HG03460 (cell line): ENCODE data around the gene MUC13.

Experiments used
- ATAC-seq: cut with Tn5 transposase; IDR thresholded peaks from one replicate; pipeline ENCODE4 v1.9.1; 2021; ENCODE audit not compliant: unreplicated experiment

Gene MUC13

DNA sequence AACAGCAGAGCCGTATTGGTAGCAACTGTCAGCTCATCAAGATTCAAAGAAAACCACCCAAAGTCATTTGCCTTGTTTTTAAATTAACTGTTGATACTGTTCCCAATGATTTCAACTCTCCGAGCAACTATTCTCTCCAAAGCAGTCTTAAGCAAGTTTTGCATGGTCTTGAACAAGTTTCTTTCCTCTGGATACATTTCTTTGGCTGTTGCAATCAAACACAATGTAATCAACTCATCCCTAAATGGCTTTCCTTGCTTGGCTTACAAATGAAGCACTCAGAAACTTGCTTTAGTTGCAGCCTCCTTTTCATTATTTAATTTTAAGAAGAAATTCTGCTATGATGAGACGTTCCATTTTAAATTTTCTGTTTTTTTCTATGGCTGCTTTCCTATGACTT is 15.5 kb upstream of the MUC13 start:
- ATAC-seq: no peak

DNA sequence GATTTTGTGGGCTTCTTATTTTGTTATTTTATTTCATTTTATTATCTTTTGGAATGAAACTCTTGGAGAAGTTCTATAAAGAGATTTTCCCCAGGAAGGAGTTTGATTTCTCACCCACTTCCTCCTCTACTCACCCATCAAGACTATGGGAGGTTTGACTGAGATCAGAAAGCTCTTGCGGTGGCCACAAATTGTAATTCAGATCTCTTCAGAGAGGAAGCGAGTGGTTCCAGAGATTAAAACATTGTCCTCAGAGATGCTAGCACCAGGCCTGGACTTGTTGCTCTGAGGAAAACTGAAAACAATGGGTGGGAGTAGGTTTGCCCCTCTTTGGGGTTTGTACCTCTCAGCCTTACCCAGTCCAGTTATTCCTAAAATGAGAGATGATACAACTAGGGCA is 8.1 kb upstream of the MUC13 start:
- ATAC-seq: no peak

DNA sequence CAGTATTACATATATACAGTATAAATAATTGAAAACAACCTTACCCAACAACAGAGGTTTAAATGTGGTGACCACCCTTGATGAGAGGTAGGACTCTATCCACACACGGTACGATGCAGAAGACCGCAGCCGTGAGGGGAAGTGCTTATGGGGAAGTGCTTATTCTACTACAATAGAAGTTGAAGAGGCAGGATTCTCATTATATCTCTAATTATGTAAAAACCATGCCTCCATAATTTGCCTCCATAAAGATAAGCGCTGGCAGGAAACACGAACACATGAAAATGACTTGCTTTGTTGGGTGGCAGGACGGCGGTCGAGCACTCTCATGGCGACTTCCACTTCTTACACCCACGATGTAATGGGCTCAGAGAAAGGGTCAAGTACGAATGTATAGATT is 7.2 kb upstream of the MUC13 start:
- ATAC-seq: no peak

DNA sequence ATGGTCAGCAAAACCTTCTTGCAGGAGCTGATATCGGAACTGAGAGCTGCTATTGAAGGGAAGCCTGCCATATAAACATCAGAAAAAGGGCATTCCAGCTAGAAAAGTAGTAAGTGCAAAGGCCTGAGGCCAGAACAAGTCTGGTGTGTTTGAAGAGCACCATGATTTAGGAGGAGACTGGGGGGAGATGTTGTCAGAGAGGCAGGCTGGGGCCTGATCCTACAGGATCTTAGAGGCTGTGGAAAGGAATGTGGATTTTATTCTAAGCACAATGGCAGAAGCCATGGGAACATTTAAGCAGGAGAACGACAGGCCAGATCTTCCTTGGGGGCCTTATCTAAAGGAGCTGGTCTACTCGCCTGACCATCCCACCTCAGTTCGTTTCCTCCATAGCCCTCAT is 5.1 kb upstream of the MUC13 start:
- ATAC-seq: no peak

DNA sequence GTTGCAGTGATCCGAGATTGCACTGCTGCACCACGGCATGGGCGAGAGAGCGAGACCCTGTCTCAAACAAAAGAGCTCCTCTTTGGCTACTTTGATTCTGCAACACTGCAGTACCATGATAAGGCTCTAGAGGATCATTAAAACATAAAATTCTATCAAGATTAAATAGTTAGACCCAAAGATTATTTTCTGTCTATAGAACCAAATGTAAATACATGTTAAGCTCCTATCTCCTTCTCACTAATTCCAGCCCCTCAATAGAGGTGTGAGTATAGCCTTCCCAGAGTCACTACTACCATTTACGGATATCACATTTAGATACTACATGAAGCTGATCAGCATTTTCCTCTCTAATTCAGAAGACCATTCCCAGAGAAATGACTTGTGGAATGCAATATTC is 4.3 kb upstream of the MUC13 start:
- ATAC-seq: no peak

DNA sequence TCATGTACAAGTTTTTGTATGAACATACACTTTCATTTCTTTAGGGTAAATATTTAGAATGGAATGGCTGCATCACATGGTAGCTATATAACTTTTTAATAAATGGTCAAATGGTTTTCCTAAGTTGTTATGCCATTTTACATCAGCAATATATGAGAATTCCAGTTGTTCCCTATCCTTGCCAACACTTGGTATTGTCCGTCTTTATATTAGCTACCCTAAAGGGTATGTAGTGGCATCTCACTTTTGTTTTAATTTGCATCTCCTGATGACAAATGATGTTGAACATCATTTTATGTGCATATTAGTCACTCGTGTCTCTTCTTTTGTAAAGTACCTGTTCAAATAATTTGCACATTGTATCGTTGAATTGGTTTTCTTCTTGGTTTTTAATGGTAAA is 2.5 kb upstream of the MUC13 start:
- ATAC-seq: no peak

DNA sequence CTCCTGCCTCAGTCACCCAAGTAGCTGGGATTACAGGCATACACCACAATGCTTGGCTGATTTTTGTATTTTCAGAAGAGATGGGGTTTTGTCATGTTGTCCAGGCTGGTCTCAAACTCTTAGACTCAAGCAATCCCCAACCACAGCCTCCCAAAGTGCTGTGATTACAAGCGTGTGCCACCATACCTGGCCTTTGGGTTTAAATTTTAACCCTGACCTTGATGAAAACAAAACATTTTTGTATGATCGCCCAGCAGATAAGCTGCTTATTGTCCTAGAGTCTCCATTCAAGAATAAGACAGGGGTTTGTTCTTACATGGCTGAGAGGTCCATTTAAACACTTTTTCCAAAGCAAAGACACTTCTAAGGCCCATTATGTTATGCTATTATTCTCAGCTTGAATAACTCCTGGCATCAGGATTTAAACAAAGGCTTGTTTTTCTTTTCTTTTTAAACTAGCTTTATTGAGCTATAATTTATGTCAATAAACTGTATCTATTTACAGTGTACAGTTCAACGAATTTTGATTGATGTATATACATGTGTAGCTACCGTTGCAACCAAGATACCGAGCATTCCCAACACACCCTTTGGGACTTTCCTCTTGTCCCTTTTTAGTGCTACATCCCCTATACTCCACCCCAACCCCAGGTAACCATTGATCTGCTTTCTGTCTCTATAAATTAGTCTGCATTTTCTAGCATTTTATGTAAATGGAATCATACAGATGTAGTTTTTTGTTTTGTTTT is 1.4 kb upstream of the MUC13 start:
- ATAC-seq: no peak

DNA sequence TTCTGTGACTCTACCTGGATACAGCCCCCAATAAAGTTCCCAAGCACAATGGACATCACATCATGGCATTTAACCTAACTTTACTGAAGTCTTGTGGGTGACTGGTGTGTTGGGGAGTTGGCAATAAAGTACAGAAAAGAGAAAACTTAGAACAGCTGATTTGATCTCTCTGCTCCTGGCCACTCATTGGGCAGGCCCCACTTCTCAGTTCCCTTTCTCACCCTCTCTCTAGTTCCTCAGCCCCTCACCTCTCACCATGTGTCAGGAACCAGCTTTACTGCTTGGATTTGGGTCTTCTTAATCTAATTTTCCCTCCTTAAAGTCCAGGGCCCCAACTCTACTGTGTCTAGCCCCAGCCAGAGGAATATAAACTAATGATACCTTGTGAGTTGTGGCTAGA is 713 bp upstream of the MUC13 start:
- no peak for ATAC-seq

DNA sequence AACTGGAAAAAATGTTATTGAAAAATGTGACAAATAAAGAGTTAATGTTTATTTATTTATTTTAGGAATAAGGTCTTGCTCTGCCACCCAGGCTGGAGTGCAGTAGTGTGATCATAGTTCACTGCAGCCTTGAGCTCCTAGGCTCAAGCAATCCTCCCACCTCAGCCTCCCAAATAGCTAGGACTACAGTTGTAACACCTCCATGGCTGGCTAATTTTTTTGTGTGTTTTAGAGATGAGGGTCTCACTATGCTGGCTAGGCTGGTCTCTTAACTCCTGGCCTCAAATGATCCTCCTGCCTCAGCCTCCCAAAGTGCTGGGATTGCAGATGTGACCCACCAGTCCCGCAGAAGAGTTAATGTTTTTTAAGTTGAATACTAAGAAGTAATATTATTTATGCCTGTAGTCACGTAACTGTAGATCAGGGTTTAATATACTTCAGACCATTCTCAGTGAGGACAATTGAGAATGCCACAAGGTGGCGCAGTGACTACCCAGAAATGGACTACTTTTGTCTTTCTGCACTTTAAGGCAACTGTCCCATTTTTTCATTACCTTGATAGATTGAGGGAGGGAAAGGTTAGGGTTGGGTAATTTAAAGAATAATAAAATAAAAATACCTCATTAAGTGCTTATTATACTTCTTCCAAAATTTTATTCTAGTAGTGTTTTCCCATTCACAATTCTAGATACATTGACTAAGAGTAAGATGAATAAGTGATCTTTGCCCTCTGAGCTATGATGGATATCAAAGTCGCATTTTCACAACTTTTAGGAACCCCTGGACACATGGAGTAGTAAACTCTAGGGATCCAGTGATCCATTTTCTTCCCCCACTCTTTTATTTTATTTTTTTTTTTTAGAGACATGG is 6.0 kb downstream of the MUC13 start:
- no peak for ATAC-seq

DNA sequence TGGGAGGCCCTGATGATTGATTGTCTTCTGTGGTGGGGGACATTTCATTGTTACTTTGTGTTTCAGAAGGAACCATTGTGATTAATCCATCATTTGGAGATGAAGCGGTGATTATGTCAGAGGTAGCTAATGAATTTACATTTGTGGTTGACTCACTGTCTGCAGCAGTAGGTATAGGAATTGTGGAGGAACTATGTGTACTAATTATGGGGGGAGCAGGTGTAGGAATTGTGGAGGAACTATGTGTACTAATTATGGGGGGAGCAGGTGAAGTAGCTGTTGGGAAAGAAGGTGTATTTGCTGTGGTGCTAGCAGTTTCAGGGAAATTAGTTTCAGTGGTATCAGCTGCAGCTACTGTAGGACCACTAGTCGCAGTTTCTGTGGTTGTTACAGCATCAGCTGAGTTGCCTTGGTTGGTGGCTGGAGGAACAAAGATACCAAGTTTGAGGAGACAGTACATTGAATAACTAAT is 6.9 kb downstream of the MUC13 start:
- ATAC-seq: peak; percentile 66

DNA sequence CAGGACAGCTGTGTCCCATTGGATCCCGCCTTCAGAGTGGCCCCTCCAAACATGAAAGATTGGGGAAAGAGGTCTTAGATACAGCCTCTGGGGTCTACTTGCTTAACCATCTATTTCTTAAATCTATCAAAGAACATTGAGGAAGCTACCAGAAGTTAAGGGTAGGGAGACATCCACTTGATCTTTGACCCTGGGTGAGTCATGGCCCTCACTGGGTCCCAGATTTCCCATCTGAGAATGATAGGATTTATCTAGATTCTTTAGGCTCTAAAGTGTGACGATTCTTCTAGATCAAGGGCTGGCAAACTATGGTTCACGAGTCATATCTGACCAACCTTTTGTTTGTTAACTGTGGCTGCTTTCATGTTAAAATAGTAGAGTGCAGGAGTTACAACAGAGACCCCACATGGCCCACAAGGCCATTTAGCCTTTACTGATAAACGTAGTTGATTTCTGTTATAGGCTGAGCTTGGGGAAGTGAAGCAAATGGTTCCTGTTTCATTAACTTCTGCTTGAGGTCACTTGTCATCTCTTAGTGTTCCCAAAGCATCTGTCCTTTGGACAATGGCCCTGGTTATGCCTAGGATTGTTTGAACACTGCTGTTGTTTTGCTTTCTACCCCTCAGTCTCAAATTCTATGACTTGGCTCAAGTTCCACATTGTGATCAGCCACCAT is 8.0 kb downstream of the MUC13 start:
- no peak for ATAC-seq

DNA sequence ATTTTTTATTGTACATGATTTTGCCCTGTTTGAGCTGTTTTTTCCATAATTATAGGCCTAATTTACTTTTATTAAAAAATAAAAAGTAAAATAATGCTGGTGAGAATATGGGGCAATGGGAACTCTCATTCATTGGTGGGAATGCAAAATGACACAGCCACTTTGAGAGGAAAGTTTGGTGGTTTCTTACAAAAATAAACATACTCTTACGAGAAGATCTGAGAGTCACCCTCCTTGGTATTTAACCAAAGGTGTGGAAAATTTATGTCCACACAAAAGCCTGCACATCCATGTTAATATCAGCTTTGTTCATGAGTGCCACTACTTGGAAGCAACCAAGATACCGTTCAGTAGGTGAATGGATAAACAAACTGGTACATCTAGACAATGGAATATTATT is 9.8 kb downstream of the MUC13 start:
- no peak for ATAC-seq

DNA sequence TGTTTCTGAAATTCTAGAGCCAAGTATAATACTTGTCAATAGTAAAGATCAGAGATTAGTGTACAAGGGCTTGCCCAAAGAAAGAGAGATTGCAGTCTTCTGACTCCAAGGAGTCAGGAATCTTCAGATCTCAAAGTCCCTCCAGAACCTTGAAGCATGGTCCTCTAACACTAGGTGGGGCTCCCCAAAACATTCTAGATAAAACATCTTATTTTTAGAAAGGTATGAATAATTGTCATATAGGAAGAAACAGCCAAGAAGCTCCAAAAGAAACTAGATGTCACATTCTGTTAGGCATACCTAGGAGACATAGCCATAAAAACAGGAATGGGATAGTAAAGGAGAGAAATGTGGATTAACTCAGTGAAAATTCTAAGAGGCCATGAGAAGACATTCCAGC is 10.7 kb downstream of the MUC13 start:
- no peak for ATAC-seq

DNA sequence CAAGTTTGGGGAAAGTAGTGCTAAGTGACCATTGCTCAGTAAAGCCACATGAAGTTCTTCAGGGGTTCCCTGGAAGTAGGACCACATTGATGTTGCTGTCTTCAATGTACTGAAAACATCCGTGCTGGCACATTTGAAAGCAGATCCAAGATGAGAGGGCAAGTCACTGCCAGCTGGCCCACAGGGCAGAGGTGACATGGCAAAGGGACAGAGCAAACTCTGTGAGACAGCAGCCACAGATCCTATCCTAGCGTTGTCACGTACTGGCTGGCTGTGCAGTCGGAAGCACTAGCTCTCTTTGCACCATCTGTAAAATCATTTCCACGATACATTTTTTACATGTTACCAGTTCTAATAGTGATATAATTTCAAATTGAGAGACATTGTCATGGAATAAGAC is 13.8 kb downstream of the MUC13 start:
- no peak for ATAC-seq

DNA sequence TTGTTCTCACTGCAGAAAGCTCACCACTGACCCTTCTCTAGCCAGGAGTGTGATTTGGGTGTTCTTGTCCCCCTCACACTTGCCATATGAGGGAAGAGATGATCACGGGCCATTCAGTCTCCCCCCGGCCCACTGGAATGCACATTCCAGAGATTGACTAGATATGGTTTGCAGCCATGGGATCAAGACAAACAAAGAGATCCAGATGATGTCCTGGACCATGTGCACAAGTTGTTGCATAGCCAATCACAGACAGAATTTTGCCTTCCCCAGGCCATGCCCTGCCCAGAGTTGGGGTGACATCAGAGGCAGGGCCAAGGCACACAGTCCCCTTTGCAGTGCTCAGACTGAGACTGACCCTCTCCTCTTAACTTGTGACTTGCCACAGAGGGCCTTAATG is 14.8 kb downstream of the MUC13 start:
- no peak for ATAC-seq

DNA sequence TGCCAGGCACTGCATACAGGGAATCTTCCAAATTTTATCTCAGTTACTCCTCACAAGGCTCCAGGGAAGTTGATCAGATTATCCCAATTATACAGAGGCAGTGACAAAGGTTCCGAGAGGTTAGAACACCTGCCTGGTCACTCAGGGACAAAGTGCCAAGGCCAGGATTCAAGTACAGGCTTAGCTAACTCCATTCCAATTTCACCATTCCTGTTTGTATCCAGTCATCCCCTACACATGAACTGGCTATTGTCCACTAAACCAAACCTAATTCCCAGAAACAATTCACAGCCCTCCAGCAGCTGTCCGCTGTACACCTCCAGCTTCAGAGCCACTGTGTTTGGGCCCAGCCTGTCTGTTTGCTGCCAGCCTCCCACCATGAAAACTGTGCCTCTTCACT is 16.0 kb downstream of the MUC13 start:
- ATAC-seq: no peak

DNA sequence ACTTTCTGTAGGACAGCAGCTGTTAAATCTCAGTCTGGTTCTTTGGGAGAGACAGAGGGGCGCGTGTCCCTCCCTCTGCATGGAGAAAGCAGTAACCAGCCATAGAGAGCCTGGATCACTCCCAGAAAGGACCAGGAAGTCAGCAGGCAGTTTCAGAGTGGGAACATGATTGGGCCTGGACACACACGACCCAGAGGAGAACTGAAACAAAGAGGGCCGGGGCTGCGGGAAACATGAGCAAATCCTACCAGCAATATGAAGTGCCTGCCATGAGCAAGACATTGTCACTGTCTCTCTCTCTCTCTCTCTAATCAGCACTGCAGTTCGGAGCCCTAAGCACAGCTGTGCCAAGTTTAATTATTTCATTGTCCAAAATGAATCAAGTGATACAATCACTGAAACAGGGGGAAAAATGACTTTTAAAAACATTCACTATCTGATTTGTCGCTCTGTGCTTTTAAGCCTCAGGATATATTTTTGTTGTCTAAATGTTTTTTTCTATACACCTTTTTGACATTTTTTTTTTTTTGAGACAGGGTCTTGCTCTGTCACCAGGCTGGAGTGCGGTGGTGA is 17.6 kb downstream of the MUC13 start:
- ATAC-seq: no peak

DNA sequence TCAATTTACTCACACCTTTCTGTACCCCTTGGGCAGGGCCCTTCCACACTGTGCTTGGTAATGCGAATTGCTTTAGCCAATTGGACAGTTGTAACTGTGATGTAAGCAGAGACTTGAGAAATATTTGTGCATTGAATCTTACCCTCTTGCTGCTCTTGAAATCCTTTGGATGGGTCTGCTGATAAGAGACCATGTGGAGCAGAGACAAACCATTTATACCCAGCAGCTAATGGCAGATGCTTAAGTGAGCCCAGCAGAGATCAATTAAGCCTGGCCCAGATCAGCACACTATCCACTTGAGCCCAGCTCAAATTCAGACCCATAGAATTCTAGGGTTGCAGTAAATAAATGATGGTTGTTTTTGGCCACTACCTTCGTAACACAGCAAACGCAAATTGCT is 19.3 kb downstream of the MUC13 start:
- ATAC-seq: no peak

DNA sequence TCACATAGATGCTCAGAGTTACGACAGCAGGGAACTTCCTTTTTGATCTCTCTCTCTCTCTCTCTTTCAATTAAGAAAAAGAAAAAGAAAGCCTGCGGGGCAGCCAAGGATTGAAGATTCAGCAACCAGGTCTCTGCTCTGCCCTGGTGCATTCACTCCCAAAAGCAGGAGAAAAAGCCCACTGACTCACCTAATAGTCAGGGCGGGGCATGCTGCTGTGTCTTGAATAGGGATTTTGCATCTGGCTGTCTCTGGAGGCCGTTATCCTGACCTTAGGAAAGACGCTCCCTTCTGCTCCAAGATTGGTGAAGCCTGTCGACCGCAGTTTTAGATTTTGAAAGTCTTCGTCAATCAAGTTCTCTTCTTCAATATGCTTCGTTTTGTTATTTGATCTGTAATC is 26.6 kb downstream of the MUC13 start:
- no peak for ATAC-seq

DNA sequence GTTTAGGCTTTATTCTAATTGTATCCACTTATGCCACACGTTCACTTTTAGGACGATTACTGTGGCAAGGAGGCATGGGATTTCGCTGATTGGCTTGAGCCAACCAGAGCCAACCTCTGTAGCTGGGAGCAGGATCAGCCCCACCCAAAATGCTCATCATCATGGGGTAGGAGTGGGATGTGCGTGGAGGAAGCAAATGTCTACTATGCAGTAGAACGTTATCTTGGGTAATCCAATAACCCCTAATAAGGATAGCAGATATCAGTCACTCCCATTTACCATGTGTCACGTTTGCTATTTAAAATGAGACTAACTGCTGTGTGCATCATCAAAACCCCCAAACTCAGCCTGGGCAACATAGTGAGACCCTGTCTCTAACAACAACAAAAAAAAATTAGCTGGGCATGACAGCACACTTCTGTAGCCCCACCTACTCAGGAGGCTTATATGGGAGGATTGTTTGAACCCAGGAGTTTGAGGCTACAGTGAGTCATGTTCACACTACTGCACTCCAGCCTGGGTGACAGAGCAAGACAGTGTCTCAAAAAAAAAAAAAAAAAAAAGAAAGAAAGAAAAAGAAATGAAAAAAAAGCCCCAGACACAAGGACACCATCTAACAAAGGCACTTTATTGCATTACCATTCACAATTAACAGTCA is 29.6 kb downstream of the MUC13 start:
- no peak for ATAC-seq
